ENCODE data around the gene ZNF799. TPM values are rescaled to one million over a fixed set of nuclear protein-coding genes. Genes with fewer than 3 reads are reported as not detected.
"Not testable (repeated sequence)": the region's sequence is repeated elsewhere in the genome, so short reads cannot be mapped to it uniquely, and the experiment has no call there.

ZNF799 gene
- total and polyA plus RNA-seq, 2 experiments from 2014 or later, result 2.6 to 4.9 TPM

- Histone ChIP-seq H3K4me3 (peak overlapping the region; percentile 35), H3K27me3 (no peaks in the 10 kb centered on the region), H3K79me2 (peaks cover 15% of the 10 kb centered on the region), H3K27ac (peak overlapping the region; percentile 92), H3K4me2 (peak overlapping the region; percentile 84), H3K9me3 (ENCODE audit: low read depth) (no peaks in the 10 kb centered on the region), H3K4me1 (ENCODE audit: insufficient read depth) (peaks cover 6% of the 10 kb centered on the region), H2AFZ (peak overlapping the region; percentile 70), H3K9me2 (replicated peaks; ENCODE audit: insufficient read depth) (no peaks in the 10 kb centered on the region), H3K36me3 (replicated peaks; ENCODE audit: insufficient read depth, low read depth) (no peaks in the 10 kb centered on the region), H4K20me1 (ENCODE audit: insufficient read depth, poor library complexity, severe bottlenecking) (no peaks in the 10 kb centered on the region)
- peak; percentile 33 for DNase-seq (ENCODE audit: low spot score)
- no peak for TF ChIP-seq CTCF (IDR thresholded peaks at IDR 0.05; ENCODE audit: poor library complexity)
- TF ChIP-seq EZH2phosphoT487 (IDR thresholded peaks at IDR 0.05; ENCODE audit: low read depth, severe bottlenecking, unreplicated experiment), result no peak
- no peak for TF ChIP-seq EZH2 (IDR thresholded peaks at IDR 0.05; ENCODE audit: borderline replicate concordance)
- WGBS (ENCODE audit: low lambda C conversion rate, missing lambda C conversion rate), result 9% methylated on average over 27 of the region's 28 CpGs
Measured at GRCh38 chr19:12364391-12365235, 36.5 kb downstream of the ZNF799 start.

- not testable (repeated sequence) for H3K4me1 ChIP-seq (ENCODE audit: insufficient read depth); H3K4me3 ChIP-seq; H3K27me3 ChIP-seq; DNase-seq (ENCODE audit: low spot score); H3K4me2 ChIP-seq; H2AFZ ChIP-seq; H3K36me3 ChIP-seq (replicated peaks; ENCODE audit: insufficient read depth, low read depth); H3K9me3 ChIP-seq (ENCODE audit: low read depth); H3K27ac ChIP-seq; H3K9me2 ChIP-seq (replicated peaks; ENCODE audit: insufficient read depth); H4K20me1 ChIP-seq (ENCODE audit: insufficient read depth, poor library complexity, severe bottlenecking)
- peaks cover 21% of the 10 kb centered on the region for H3K79me2 ChIP-seq
- WGBS (ENCODE audit: low lambda C conversion rate, missing lambda C conversion rate), result over 99% methylated on average over 17 of the region's 30 CpGs
Measured at GRCh38 chr19:12362236-12362635, 38.8 kb downstream of the ZNF799 start.

GRCh38 chr19:12353375-12353774 lies 47.7 kb downstream of the ZNF799 start:
- no peaks in the 10 kb centered on the region for H3K9me2 ChIP-seq (replicated peaks; ENCODE audit: insufficient read depth)
- H3K4me2 ChIP-seq, result no peak overlapping the region
- H2AFZ ChIP-seq, result no peak overlapping the region
- H3K4me1 ChIP-seq (ENCODE audit: insufficient read depth), result no peaks in the 10 kb centered on the region
- peaks cover 7% of the 10 kb centered on the region for H3K36me3 ChIP-seq (replicated peaks; ENCODE audit: insufficient read depth, low read depth)
- no peaks in the 10 kb centered on the region for H3K27me3 ChIP-seq
- no peaks in the 10 kb centered on the region for H3K79me2 ChIP-seq
- H3K4me3 ChIP-seq, result no peak overlapping the region
- H3K9me3 ChIP-seq (ENCODE audit: low read depth), result peaks cover 41% of the 10 kb centered on the region
- WGBS (ENCODE audit: low lambda C conversion rate, missing lambda C conversion rate), result 87% methylated on average over 4 of the region's 4 CpGs
- no peaks in the 10 kb centered on the region for H4K20me1 ChIP-seq (ENCODE audit: insufficient read depth, poor library complexity, severe bottlenecking)
- DNase-seq (ENCODE audit: low spot score), result no peak
- H3K27ac ChIP-seq, result no peak overlapping the region
- TF ChIP-seq EZH2 (IDR thresholded peaks at IDR 0.05; ENCODE audit: borderline replicate concordance) (no peak), EZH2phosphoT487 (IDR thresholded peaks at IDR 0.05; ENCODE audit: low read depth, severe bottlenecking, unreplicated experiment) (no peak), CTCF (IDR thresholded peaks at IDR 0.05; ENCODE audit: poor library complexity) (no peak)

GRCh38 chr19:12350890-12351197 lies 50.2 kb downstream of the ZNF799 start:
- H3K9me2 ChIP-seq (replicated peaks; ENCODE audit: insufficient read depth), result no peaks in the 10 kb centered on the region
- TF ChIP-seq CTCF (IDR thresholded peaks at IDR 0.05; ENCODE audit: poor library complexity) (no peak), EZH2phosphoT487 (IDR thresholded peaks at IDR 0.05; ENCODE audit: low read depth, severe bottlenecking, unreplicated experiment) (no peak), EZH2 (IDR thresholded peaks at IDR 0.05; ENCODE audit: borderline replicate concordance) (no peak)
- no peaks in the 10 kb centered on the region for H3K79me2 ChIP-seq
- no peak for DNase-seq (ENCODE audit: low spot score)
- peaks cover 47% of the 10 kb centered on the region for H3K9me3 ChIP-seq (ENCODE audit: low read depth)
- H3K4me2 ChIP-seq, result no peak overlapping the region
- H3K4me3 ChIP-seq, result no peak overlapping the region
- H3K27me3 ChIP-seq, result no peaks in the 10 kb centered on the region
- H3K36me3 ChIP-seq (replicated peaks; ENCODE audit: insufficient read depth, low read depth), result peaks cover 7% of the 10 kb centered on the region
- 98% methylated on average over 5 of the region's 5 CpGs for WGBS (ENCODE audit: low lambda C conversion rate, missing lambda C conversion rate)
- no peak overlapping the region for H2AFZ ChIP-seq
- H3K4me1 ChIP-seq (ENCODE audit: insufficient read depth), result no peaks in the 10 kb centered on the region
- no peak overlapping the region for H3K27ac ChIP-seq
- H4K20me1 ChIP-seq (ENCODE audit: insufficient read depth, poor library complexity, severe bottlenecking), result no peaks in the 10 kb centered on the region
